GM23338 (cell line): ENCODE results near the gene RGSL1. TPM values are rescaled to one million over a fixed set of nuclear protein-coding genes. Genes with fewer than 3 reads are reported as not detected.

Experiments
- ATAC-seq: fragments of 200-7000 bp; cut with Tn5 transposase; 3 replicates; pipeline ENCODE4 v1.9.1; 2020
- DNase-seq: peaks from one replicate; pipeline ENCODE4 v3.0.0-alpha.2; 2015; ENCODE audit warnings: low spot score
- H2AFZ ChIP-seq: fragments of 200-600 bp; sonication (generic); 2 replicates; pipeline ENCODE4 v1.8.0; 2016; ENCODE audit warnings: antibody characterized with exemption, mild to moderate bottlenecking, moderate library complexity
- H3F3A ChIP-seq: fragments of 200-600 bp; sonication (generic); replicated peaks from 2 replicates; pipeline ENCODE4 v1.8.0; 2017; ENCODE audit warnings: antibody characterized with exemption, mixed run types, low read depth
- H3K27ac ChIP-seq: fragments of 200-600 bp; sonication (generic); 2 replicates; pipeline ENCODE4 v1.6.1; 2016; ENCODE audit warnings: low read depth
- H3K27me3 ChIP-seq: fragments of 200-600 bp; sonication (generic); 2 replicates; pipeline ENCODE4 v1.8.0; 2016; ENCODE audit warnings: mild to moderate bottlenecking, mixed run types, moderate library complexity; ENCODE audit not compliant: insufficient read depth
- H3K36me3 ChIP-seq: fragments of 200-600 bp; sonication (generic); 2 replicates; pipeline ENCODE4 v1.8.0; 2016; ENCODE audit warnings: mild to moderate bottlenecking; ENCODE audit not compliant: insufficient read depth
- H3K4me1 ChIP-seq: fragments of 200-600 bp; sonication (generic); 2 replicates; pipeline ENCODE4 v1.8.0; 2016; ENCODE audit warnings: mild to moderate bottlenecking, moderate library complexity; ENCODE audit not compliant: insufficient read depth
- H3K4me2 ChIP-seq: fragments of 200-600 bp; sonication (generic); 2 replicates; pipeline ENCODE4 v1.7.1; 2017; ENCODE audit warnings: mixed run types
- H3K4me3 ChIP-seq: fragments of 200-600 bp; sonication (generic); 2 replicates; pipeline ENCODE4 v1.6.1; 2016; ENCODE audit warnings: mixed run types
- H3K79me2 ChIP-seq: fragments of 200-600 bp; sonication (generic); replicated peaks from 2 replicates; pipeline ENCODE4 v1.8.0; 2017; ENCODE audit warnings: mild to moderate bottlenecking; ENCODE audit not compliant: insufficient read depth
- H3K9me2 ChIP-seq: fragments of 200-600 bp; sonication (generic); 2 replicates; pipeline ENCODE4 v1.8.0; 2017; ENCODE audit not compliant: insufficient read depth
- H4K20me1 ChIP-seq: fragments of 200-600 bp; sonication (generic); replicated peaks from 2 replicates; pipeline ENCODE4 v1.8.0; 2017; ENCODE audit warnings: mild to moderate bottlenecking; ENCODE audit not compliant: insufficient read depth
- H3K27ac Mint-ChIP-seq: 2 replicates; pipeline ENCODE4 v1.8.0; 2020; ENCODE audit warnings: inconsistent platforms, mild to moderate bottlenecking, moderate library complexity, mixed read lengths
- H3K27me3 Mint-ChIP-seq: 3 replicates; pipeline ENCODE4 v1.8.0; 2022; ENCODE audit warnings: low read depth, mild to moderate bottlenecking, moderate library complexity, mixed read lengths, inconsistent platforms; ENCODE audit not compliant: insufficient read depth, poor library complexity
- H3K36me3 Mint-ChIP-seq: 3 replicates; pipeline ENCODE4 v1.8.0; 2021; ENCODE audit warnings: low read depth, mild to moderate bottlenecking, inconsistent platforms, moderate library complexity, mixed read lengths
- H3K4me1 Mint-ChIP-seq: 3 replicates; pipeline ENCODE4 v1.8.0; 2020; ENCODE audit warnings: mild to moderate bottlenecking, inconsistent platforms, mixed read lengths
- H3K4me3 Mint-ChIP-seq: 3 replicates; pipeline ENCODE4 v1.8.0; 2021; ENCODE audit warnings: moderate library complexity, mild to moderate bottlenecking, inconsistent platforms, mixed read lengths
- H3K9me3 Mint-ChIP-seq: 3 replicates; pipeline ENCODE4 v1.8.0; 2020; ENCODE audit warnings: moderate library complexity, mild to moderate bottlenecking, inconsistent platforms, mixed read lengths
- CREB1 ChIP-seq: fragments of 250-450 bp; sonication (Bioruptor Pico); IDR thresholded peaks from 2 replicates; pipeline ENCODE4 v1.5.0; 2020; ENCODE audit warnings: low read depth, mild to moderate bottlenecking, moderate library complexity
- ETS1 ChIP-seq: IDR thresholded peaks from 2 replicates; pipeline ENCODE4 v1.6.1; 2016; ENCODE audit warnings: antibody characterized with exemption
- NANOG ChIP-seq: IDR thresholded peaks from 2 replicates; pipeline ENCODE4 v1.6.1; 2016; ENCODE audit warnings: antibody characterized with exemption, borderline replicate concordance
- POLR2AphosphoS5 ChIP-seq: IDR thresholded peaks from 2 replicates; pipeline ENCODE4 v1.6.1; 2016; ENCODE audit warnings: antibody characterized with exemption, low read depth
- REST ChIP-seq: IDR thresholded peaks from one replicate; pipeline ENCODE4 v1.6.1; 2018; ENCODE audit warnings: antibody characterized with exemption; ENCODE audit not compliant: unreplicated experiment
- STAT1 ChIP-seq: IDR thresholded peaks from one replicate; pipeline ENCODE4 v1.6.1; 2016; ENCODE audit warnings: antibody characterized with exemption; ENCODE audit not compliant: unreplicated experiment
- ZNF114 ChIP-seq: fragments of 250-450 bp; sonication (Bioruptor Pico); IDR thresholded peaks from 2 replicates; pipeline ENCODE4 v1.5.0; 2020; ENCODE audit warnings: mild to moderate bottlenecking, moderate library complexity
- ZNF331 ChIP-seq: fragments of 250-450 bp; sonication (Bioruptor Pico); IDR thresholded peaks from 2 replicates; pipeline ENCODE4 v1.5.0; 2020; ENCODE audit warnings: low read depth, mild to moderate bottlenecking, moderate library complexity
- ZNF462 ChIP-seq: fragments of 250-450 bp; sonication (Bioruptor Pico); IDR thresholded peaks from 2 replicates; pipeline ENCODE4 v1.5.0; 2020; ENCODE audit warnings: mild to moderate bottlenecking, moderate library complexity
- polyA plus RNA-seq: library from polyadenylated mRNA; unstranded; fragments of >200 nt; fragmentation: Nextera tagmentation; extraction: Ambion mirVana; gene quantifications from 2 replicates; pipeline ENCODE4 v1.2.1, GENCODE V29; 2016
- total RNA-seq: library from RNA; depleted of rRNA; stranded (reverse); fragments of >200 nt; shearing (Covaris generic); gene quantifications from 2 replicates; pipeline ENCODE4 v1.2.3, GENCODE V29; 2014
- TF ChIP-seq, protein P1 (sequence below), 2 experiments: fragments of 200-600 bp in 1 of 2; sonication (generic) in 1 of 2; conservative IDR thresholded peaks; 2 replicates each; pipeline versions ENCODE4 v1.5.1 to v1.6.1; 2016 to 2017; ENCODE audit warnings: antibody characterized with exemption in 2 of 2, low read depth in 2 of 2, mild to moderate bottlenecking in 2 of 2, moderate library complexity in 1 of 2

The RGSL1 gene
- total and polyA plus RNA-seq, 2 experiments from 2014 or later = not detected

DNA sequence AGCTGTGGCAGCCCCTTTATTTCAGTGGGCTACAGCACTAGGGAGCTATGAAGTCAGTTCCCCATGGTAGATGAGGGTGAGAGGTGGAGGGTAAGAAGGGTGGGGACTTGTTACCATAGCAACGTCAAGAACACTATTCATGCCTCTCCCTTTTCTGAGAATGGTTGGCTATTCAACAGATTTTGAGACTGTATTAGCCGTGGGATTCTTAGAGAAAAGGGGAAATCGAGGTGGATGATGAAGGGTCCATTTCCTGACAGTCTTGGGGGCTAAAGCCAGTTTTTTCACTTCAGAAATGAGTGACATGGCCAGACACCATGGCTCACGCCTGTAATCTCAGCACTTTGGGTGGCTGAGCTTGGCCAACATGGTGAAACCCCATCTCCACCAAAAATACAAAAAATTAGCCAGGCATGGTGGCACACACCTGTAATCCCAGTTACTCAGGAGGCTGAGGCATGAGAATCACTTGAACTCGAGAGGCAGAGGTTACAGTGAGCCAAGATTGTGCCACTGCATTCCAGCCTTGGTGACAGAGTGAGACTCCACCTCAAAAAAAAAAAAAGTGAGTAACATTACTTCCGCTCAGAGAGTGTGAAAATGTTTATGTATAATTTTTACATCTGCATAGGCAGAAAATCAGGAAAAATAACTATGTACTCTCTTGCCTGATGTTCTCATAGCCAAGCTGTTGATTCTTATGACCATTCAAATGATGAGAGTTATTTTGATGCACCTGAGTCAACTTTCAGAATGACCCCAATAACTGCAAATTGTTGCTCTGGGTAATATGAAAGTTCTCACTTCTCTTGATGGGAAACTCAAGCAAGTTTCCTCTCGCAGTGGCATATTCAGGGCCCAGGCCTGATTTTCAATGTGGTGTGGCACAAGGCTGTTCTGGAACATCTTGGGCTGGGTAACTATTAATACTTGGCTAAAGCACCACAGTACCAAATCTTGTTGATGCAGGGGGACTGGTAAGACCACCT lies 23.2 kb upstream of the RGSL1 start:
- Histone ChIP-seq H4K20me1 (no peaks in the 10 kb centered on the region), H3K4me1 (no peaks in the 10 kb centered on the region), H2AFZ (no peak overlapping the region; the same call in 1 of the 2 replicates), H3K27me3 (no peaks in the 10 kb centered on the region), H3K4me3 (no peak overlapping the region), H3K9me2 (no peaks in the 10 kb centered on the region), H3K27ac (no peak overlapping the region), H3K79me2 (no peaks in the 10 kb centered on the region), H3K4me2 (no peak overlapping the region), H3K36me3 (no peaks in the 10 kb centered on the region), H3F3A (no peaks in the 10 kb centered on the region)
- Mint-ChIP-seq H3K27me3 (peaks cover 1% of the 10 kb centered on the region), H3K9me3 (no peaks in the 10 kb centered on the region), H3K36me3 (no peaks in the 10 kb centered on the region), H3K27ac (no peak overlapping the region), H3K4me1 (no peaks in the 10 kb centered on the region), H3K4me3 (no peak overlapping the region)
- TF ChIP-seq STAT1 (no peak), REST (no peak), ETS1 (no peak), ZNF114 (CRISPR knock-in tag) (no peak), ZNF331 (CRISPR knock-in tag) (no peak), CREB1 (CRISPR knock-in tag) (no peak), NANOG (no peak), ZNF462 (CRISPR knock-in tag) (no peak), POLR2AphosphoS5 (no peak)
- TF ChIP-seq, protein P1, sequence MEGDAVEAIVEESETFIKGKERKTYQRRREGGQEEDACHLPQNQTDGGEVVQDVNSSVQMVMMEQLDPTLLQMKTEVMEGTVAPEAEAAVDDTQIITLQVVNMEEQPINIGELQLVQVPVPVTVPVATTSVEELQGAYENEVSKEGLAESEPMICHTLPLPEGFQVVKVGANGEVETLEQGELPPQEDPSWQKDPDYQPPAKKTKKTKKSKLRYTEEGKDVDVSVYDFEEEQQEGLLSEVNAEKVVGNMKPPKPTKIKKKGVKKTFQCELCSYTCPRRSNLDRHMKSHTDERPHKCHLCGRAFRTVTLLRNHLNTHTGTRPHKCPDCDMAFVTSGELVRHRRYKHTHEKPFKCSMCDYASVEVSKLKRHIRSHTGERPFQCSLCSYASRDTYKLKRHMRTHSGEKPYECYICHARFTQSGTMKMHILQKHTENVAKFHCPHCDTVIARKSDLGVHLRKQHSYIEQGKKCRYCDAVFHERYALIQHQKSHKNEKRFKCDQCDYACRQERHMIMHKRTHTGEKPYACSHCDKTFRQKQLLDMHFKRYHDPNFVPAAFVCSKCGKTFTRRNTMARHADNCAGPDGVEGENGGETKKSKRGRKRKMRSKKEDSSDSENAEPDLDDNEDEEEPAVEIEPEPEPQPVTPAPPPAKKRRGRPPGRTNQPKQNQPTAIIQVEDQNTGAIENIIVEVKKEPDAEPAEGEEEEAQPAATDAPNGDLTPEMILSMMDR (conservative IDR thresholded peaks at IDR 0.05; ENCODE audit: low read depth in 2 of 2) = no peak
- no peak for DNase-seq
- ATAC-seq = no peak
